SHP77 treated with DMSO at 0.1 percent for 48 hours (cell line): Measurements from ENCODE around the gene URI1.
"Not testable (repeated sequence)": the region's sequence is repeated elsewhere in the genome, so short reads cannot be mapped to it uniquely, and the experiment has no call there.

Source experiments
- DNase-seq: peaks from one replicate; lab custom pipeline; 2025; lab: John Stamatoyannopoulos, UW

Gene URI1

DNA sequence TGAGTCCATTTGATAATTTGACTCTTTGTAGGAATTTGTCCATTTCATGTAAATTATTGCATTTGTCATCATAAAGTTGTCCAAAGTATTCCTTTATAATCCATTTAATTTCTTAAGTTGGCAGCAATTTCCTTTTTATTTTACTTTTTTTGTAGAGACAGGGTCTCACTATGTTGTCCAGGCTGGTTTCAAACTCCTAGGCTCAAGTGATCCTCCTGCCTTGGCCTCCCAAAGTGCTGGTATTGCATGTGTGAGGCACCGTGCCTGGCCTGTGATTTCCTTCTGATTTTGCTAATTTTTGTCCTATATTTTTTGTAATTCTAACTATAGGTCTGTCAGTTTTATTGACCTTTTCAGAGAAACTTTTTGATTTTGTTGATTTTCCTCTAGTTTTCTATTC lies 84.9 kb downstream of the URI1 start:
- DNase-seq: no peak

- no peak for DNase-seq
These were observed 86.3 kb downstream of the URI1 start for GRCh38 chr19:30028118-30028991.

- DNase-seq: no peak
These were observed 86.9 kb downstream of the URI1 start for GRCh38 chr19:30028992-30029343.

GRCh38 chr19:30029721-30030510 lies 87.9 kb downstream of the URI1 start:
- DNase-seq: no peak

- DNase-seq: no peak
These were observed 92.3 kb downstream of the URI1 start for GRCh38 chr19:30034321-30034720.

DNA sequence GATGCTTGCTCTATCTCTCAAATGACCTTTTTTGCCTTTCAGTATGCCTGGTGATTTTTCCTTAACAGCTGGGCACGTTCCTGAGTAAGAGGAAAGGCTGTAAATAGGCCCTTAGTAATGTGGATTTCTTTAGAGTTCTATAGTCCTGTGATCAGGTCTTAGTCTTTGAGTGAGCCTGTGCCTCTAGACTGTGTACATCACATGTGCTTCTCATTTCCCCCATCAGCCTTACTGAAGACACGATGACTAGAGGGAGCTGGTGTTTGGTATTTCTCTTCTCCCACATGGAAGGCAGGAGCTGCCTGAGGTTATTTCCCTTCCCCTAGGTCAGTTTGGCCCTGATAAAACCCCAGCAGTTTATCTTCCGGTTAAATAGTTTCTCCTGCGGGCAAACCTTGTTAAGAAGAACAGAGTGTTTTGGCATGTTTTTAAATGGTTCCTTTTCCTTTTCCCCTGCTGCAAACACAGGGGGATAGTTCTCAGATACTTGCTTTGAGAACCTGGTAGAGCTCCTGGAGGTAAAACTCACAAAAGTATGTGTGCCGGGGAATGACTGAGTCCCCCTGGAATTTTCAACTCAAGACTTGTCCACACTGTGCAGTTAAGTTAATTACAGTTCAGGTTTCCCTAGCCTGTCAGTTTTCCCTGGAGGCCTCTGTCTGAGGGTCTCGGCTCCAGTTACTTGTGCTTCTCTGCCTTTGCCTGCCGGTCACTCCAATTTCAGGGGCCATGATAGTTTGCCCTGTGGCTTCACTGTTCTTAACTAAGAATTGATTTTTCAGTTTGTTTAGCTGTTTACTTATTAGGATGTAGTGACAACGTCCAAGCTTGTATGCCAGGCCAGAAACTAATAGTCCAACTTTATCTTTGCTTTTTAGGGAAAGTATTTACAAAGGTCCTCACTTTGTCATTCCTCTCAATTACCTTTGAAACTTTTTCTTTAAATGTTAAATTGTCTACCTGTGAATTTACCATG lies 94.4 kb downstream of the URI1 start:
- DNase-seq: no peak

GRCh38 chr19:30037835-30038234 lies 95.8 kb downstream of the URI1 start:
- no peak for DNase-seq

DNA sequence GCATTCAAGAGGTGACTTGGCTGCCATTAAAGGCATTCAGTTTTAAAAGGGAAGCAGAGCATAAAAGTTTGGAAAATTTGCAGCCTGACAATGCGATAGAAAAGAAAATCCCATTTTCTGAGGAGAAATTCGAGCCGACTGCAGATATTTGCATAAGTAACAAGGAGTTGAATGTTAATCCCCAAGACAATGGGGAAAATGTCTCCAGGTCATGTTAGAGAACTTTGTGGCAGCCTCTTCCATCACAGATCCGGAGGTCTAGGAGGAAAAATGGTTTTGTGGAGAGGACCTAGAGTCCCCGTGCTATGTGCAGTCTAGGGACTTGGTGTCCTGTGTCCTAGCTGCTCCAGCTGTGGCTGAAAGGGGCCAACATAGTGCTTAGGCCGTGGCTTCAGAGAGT lies 99.9 kb downstream of the URI1 start:
- not testable (repeated sequence) for DNase-seq

DNA sequence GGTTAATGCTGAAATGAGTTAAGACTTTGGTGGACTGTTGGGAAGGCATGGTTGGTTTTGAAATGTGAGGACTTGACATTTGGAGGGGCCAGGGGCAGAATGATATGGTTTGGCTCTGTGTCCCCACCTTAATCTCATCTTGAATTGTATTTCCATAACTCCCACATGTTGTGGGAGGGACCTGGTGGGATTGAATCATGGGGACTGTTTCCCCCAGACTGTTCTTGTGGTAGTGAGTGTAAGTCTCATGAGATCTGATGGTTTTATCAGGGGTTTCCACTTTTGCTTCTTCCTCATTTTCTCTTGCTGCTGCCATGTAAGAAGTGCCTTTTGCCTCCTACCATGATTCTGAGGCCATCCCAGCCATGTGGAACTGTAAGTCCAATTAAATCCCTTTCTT lies 101.0 kb downstream of the URI1 start:
- DNase-seq: not testable (repeated sequence)

- DNase-seq: no peak
These were observed 102.5 kb downstream of the URI1 start for GRCh38 chr19:30044273-30045248.

GRCh38 chr19:30046522-30046921 lies 104.5 kb downstream of the URI1 start:
- no peak for DNase-seq

GRCh38 chr19:30047432-30047831 lies 105.4 kb downstream of the URI1 start:
- DNase-seq: no peak

DNA sequence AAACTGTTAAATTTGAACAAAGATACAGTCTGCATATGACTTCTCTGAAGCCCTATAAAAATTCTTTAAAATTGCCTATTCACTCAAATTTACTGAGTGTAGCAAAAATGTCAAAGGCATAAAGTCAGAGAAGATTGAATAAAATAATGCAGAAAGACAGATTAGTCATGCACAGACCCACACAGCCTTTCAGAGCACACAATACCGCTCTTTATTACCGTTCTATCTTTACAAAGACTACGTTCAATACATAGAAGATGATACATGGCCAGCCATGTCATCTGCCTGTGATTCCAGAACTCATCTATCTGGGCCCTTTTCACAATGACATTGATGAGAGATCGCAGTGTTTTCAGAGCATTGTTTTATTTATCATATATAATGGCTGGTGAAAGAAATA lies 107.2 kb downstream of the URI1 start:
- DNase-seq: no peak

GRCh38 chr19:30049846-30050667 lies 108.0 kb downstream of the URI1 start:
- DNase-seq: no peak

- DNase-seq: no peak
These were observed 110.4 kb downstream of the URI1 start for GRCh38 chr19:30052122-30053075.

DNA sequence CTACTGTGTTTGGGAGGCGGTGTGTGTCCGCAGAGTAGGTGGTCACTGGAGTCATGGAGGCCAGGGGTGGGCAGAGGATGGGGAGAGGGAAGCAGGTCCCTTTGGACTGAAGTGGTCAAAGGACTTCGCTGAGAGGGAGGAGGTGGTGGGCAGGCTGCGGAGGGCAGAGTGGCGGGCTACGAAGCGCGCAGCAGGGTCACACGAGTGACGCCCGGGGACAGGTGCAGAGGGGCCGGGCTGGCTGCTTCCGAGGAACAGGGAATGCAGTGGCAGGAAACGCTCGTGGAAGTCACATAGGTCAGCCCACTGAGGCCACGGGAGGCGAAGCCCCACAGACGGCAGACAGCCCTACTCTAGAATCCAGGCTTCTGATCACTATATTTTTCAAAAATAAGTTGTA lies 111.5 kb downstream of the URI1 start:
- no peak for DNase-seq

DNA sequence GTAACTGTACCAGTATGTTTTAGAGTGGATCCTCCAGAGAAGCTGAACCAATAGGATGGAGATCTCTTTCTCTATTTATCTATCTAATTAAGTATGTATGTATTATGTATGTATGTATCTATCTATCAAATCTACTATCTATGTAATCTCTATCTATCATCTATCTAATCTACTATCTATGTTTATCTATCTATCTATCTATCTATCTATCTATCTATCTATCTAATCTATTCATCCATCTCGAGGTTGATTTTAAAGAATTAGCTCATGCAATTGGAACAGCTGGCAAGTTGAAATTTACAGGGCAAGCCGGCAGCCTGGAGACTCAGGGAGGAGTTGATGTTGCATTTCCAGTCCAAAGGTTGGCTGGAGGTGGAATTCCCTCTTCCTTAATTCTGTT lies 112.2 kb downstream of the URI1 start:
- no peak for DNase-seq

DNA sequence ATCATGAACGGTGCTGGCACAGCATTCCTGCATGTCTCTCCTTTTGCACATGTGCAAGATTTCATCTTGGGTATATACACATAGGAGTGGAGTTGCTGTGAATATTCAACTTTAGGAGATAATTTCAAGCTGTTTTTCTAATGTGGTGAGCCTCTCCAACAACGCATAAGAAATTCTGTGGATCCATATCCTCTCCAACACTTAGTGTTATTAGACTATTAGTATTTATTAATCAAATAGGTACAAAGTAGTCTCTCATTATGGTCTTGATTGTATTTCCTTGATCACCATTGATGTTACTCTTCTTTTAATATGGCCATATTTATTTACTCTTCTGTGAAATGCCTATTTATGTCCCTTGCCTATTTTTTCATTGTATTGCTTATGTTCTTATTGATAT lies 114.5 kb downstream of the URI1 start:
- no peak for DNase-seq
